Prostate gland (tissue), 2 donors: ENCODE data around the gene FAM193A.

ENCODE experiments used
- CTCF ChIP-seq, 4 experiments: fragments of 200-600 bp in 2 of 4; fragments of 450-650 bp in 2 of 4; sonication (generic) in 2 of 4; IDR thresholded peaks; 1 replicate in 3 of 4; 2 replicates in 1 of 4; pipeline ENCODE4 v1.5.1; 2016 to 2019; ENCODE audit warnings: antibody characterized with exemption in 4 of 4, mild to moderate bottlenecking in 2 of 4, moderate library complexity in 2 of 4
- POLR2A ChIP-seq: fragments of 450-650 bp; IDR thresholded peaks from one replicate; pipeline ENCODE4 v1.6.1; 2016; ENCODE audit warnings: antibody characterized with exemption, mild to moderate bottlenecking
- POLR2AphosphoS5 ChIP-seq: sonication (generic); formaldehyde crosslinking; IDR thresholded peaks from one replicate; pipeline ENCODE4 v1.6.1; 2017; ENCODE audit warnings: antibody characterized with exemption

- no peak for TF ChIP-seq CTCF (IDR thresholded peaks at IDR 0.05)
- TF ChIP-seq POLR2A: no peak
- no peak for TF ChIP-seq POLR2AphosphoS5
These were observed 99.9 kb downstream of the FAM193A start for GRCh38 chr4:2636331-2636730.
